Neural progenitor cell (in vitro differentiated cells): ENCODE measurements around the gene CNOT9. TPM values are rescaled to one million over a fixed set of nuclear protein-coding genes. Genes with fewer than 3 reads are reported as not detected.

ENCODE experiments used
- DNase-seq: peaks from one replicate; pipeline ENCODE4 v3.0.0-alpha.2; 2016; ENCODE audit warnings: low spot score
- H2AFZ ChIP-seq: fragments of 200-600 bp; sonication (generic); replicated peaks from 2 replicates; pipeline ENCODE4 v1.6.1; 2016; ENCODE audit warnings: antibody characterized with exemption
- H3F3A ChIP-seq: fragments of 200-600 bp; sonication (generic); 2 replicates; pipeline ENCODE4 v1.6.1; 2016; ENCODE audit warnings: antibody characterized with exemption, low read depth
- H3K27ac ChIP-seq: fragments of 200-600 bp; sonication (generic); 2 replicates; pipeline ENCODE4 v1.5.1; 2016; ENCODE audit warnings: mild to moderate bottlenecking
- H3K27me3 ChIP-seq: fragments of 200-600 bp; sonication (generic); 2 replicates; pipeline ENCODE4 v1.6.1; 2016; ENCODE audit warnings: mild to moderate bottlenecking, moderate library complexity
- H3K36me3 ChIP-seq: fragments of 200-600 bp; sonication (generic); 2 replicates; pipeline ENCODE4 v1.5.1; 2016
- H3K4me1 ChIP-seq: fragments of 200-600 bp; sonication (generic); 2 replicates; pipeline ENCODE4 v1.6.1; 2016; ENCODE audit warnings: mixed run types
- H3K4me2 ChIP-seq: fragments of 200-600 bp; sonication (generic); 2 replicates; pipeline ENCODE4 v1.6.1; 2016
- H3K4me3 ChIP-seq: fragments of 200-600 bp; sonication (generic); 2 replicates; pipeline ENCODE4 v1.5.1; 2016
- H3K79me2 ChIP-seq: fragments of 200-600 bp; sonication (generic); 2 replicates; pipeline ENCODE4 v1.6.1; 2016; ENCODE audit warnings: low read depth
- H3K9ac ChIP-seq: fragments of 200-600 bp; sonication (generic); 2 replicates; pipeline ENCODE4 v1.6.1; 2016
- H3K9me3 ChIP-seq: fragments of 200-600 bp; sonication (generic); 2 replicates; pipeline ENCODE4 v1.5.1; 2016; ENCODE audit warnings: low read depth
- H4K20me1 ChIP-seq: fragments of 200-600 bp; sonication (generic); 2 replicates; pipeline ENCODE4 v1.6.1; 2016; ENCODE audit warnings: low read depth
- H3K27ac Mint-ChIP-seq: 3 replicates; pipeline ENCODE4 v1.8.0; 2021; ENCODE audit warnings: mixed read lengths
- H3K27me3 Mint-ChIP-seq: 2 replicates; pipeline ENCODE4 v1.8.0; 2022; ENCODE audit warnings: low read depth, mild to moderate bottlenecking, inconsistent platforms, moderate library complexity, mixed read lengths; ENCODE audit not compliant: insufficient read depth
- H3K36me3 Mint-ChIP-seq: 3 replicates; pipeline ENCODE4 v1.8.0; 2021; ENCODE audit warnings: mixed read lengths
- H3K4me1 Mint-ChIP-seq: 3 replicates; pipeline ENCODE4 v1.8.0; 2021; ENCODE audit warnings: mixed read lengths
- H3K4me3 Mint-ChIP-seq: 3 replicates; pipeline ENCODE4 v1.8.0; 2021; ENCODE audit warnings: mild to moderate bottlenecking, moderate library complexity, mixed read lengths
- H3K9me3 Mint-ChIP-seq: 3 replicates; pipeline ENCODE4 v1.8.0; 2020; ENCODE audit warnings: mixed read lengths
- EZH2 ChIP-seq: fragments of 200-600 bp; sonication (generic); IDR thresholded peaks from 2 replicates; pipeline ENCODE4 v1.6.1; 2017; ENCODE audit warnings: antibody characterized with exemption, mild to moderate bottlenecking, moderate library complexity
- EZH2phosphoT487 ChIP-seq: fragments of 200-600 bp; sonication (generic); IDR thresholded peaks from 2 replicates; pipeline ENCODE4 v1.6.1; 2017; ENCODE audit warnings: antibody characterized with exemption
- total RNA-seq: library from RNA; depleted of rRNA; stranded (reverse); fragments of >200 nt; gene quantifications from 2 replicates; pipeline ENCODE4 v1.2.3, GENCODE V29; 2015; ENCODE audit warnings: low replicate concordance
- TF ChIP-seq, protein P1 (sequence below): fragments of 200-600 bp; sonication (generic); IDR thresholded peaks from 2 replicates; pipeline ENCODE4 v1.5.1; 2017; ENCODE audit warnings: antibody characterized with exemption, mild to moderate bottlenecking

CNOT9 gene
- total RNA-seq, 1 donor from 2014 or later, result 87.1 TPM

DNA sequence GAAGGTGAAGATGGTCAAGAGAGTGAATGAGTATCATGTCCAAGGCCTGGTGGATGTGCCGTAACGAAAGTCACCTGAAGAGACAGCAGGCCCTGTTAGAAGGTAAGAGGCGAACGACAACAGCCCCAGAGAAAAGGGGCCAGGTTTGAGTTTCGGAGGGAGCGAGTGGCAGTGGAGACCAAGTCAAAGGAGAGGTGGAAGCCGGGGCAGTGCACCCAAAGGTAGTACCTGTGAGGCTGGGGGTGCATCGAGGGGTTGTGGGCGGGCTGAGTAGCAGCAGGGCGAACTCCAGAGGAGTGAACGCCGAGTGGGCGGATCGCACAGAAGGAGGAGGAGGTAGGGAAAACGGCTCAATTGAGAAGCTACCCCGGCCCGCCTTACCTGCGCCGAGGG lies 846 bp upstream of the CNOT9 start:
- Mint-ChIP-seq H3K4me3 (peak overlapping the region; percentile 94), H3K36me3 (peaks cover 13% of the 10 kb centered on the region), H3K27me3 (no peaks in the 10 kb centered on the region), H3K4me1 (peaks cover 36% of the 10 kb centered on the region), H3K9me3 (no peaks in the 10 kb centered on the region), H3K27ac (peak overlapping the region; percentile 31)
- Histone ChIP-seq H3K4me3 (peak overlapping the region; percentile 66), H3K27ac (peak overlapping the region; percentile 22), H4K20me1 (peaks cover 74% of the 10 kb centered on the region), H3K36me3 (peaks cover 6% of the 10 kb centered on the region), H3K79me2 (peaks cover 92% of the 10 kb centered on the region), H3K4me2 (peak overlapping the region; percentile 86), H3K9ac (peak overlapping the region; percentile 53), H3K27me3 (no peaks in the 10 kb centered on the region), H3K9me3 (no peaks in the 10 kb centered on the region), H2AFZ (peak overlapping the region; percentile 75), H3K4me1 (peaks cover 28% of the 10 kb centered on the region), H3F3A (peaks cover 26% of the 10 kb centered on the region)
- TF ChIP-seq EZH2phosphoT487, result no peak
- TF ChIP-seq, protein P1, sequence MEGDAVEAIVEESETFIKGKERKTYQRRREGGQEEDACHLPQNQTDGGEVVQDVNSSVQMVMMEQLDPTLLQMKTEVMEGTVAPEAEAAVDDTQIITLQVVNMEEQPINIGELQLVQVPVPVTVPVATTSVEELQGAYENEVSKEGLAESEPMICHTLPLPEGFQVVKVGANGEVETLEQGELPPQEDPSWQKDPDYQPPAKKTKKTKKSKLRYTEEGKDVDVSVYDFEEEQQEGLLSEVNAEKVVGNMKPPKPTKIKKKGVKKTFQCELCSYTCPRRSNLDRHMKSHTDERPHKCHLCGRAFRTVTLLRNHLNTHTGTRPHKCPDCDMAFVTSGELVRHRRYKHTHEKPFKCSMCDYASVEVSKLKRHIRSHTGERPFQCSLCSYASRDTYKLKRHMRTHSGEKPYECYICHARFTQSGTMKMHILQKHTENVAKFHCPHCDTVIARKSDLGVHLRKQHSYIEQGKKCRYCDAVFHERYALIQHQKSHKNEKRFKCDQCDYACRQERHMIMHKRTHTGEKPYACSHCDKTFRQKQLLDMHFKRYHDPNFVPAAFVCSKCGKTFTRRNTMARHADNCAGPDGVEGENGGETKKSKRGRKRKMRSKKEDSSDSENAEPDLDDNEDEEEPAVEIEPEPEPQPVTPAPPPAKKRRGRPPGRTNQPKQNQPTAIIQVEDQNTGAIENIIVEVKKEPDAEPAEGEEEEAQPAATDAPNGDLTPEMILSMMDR, result no peak
- no peak for TF ChIP-seq EZH2
- DNase-seq, result no peak

DNA sequence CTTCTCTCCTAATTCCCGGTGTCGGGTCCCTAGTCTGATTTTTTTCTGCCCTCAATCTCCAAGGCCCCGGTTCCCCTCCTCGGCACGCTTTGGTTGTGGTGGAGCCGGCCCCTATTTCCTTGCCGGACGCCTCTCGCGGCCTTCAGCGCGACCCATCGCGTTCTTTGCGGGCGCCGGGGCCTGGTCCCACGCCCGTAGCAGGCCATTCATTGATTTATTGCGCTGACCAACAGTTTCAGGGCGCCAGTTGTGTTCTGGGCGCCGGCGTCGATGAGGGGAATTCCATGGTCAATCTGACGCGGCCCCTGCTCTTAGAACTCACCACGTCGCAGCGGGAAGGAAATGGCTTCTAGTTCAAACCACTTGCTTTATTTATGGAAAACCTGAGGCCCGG lies 396 bp downstream of the CNOT9 start:
- TF ChIP-seq EZH2, result no peak
- TF ChIP-seq EZH2phosphoT487, result no peak
- TF ChIP-seq, protein P1, result no peak
- Mint-ChIP-seq H3K4me1 (peaks cover 36% of the 10 kb centered on the region), H3K27me3 (no peaks in the 10 kb centered on the region), H3K4me3 (peak overlapping the region; percentile 94), H3K27ac (peak overlapping the region; percentile 65), H3K9me3 (no peaks in the 10 kb centered on the region), H3K36me3 (peaks cover 13% of the 10 kb centered on the region)
- Histone ChIP-seq H2AFZ (peak overlapping the region; percentile 61), H3K9ac (peak overlapping the region; percentile 84), H3K27ac (peak overlapping the region; percentile 96), H3F3A (peaks cover 26% of the 10 kb centered on the region), H4K20me1 (peaks cover 79% of the 10 kb centered on the region), H3K79me2 (peaks cover 92% of the 10 kb centered on the region), H3K9me3 (no peaks in the 10 kb centered on the region), H3K4me3 (peak overlapping the region; percentile 66), H3K36me3 (peaks cover 6% of the 10 kb centered on the region), H3K4me2 (peak overlapping the region; percentile 91), H3K27me3 (no peaks in the 10 kb centered on the region), H3K4me1 (peaks cover 28% of the 10 kb centered on the region)
- peak; percentile 79 for DNase-seq

DNA sequence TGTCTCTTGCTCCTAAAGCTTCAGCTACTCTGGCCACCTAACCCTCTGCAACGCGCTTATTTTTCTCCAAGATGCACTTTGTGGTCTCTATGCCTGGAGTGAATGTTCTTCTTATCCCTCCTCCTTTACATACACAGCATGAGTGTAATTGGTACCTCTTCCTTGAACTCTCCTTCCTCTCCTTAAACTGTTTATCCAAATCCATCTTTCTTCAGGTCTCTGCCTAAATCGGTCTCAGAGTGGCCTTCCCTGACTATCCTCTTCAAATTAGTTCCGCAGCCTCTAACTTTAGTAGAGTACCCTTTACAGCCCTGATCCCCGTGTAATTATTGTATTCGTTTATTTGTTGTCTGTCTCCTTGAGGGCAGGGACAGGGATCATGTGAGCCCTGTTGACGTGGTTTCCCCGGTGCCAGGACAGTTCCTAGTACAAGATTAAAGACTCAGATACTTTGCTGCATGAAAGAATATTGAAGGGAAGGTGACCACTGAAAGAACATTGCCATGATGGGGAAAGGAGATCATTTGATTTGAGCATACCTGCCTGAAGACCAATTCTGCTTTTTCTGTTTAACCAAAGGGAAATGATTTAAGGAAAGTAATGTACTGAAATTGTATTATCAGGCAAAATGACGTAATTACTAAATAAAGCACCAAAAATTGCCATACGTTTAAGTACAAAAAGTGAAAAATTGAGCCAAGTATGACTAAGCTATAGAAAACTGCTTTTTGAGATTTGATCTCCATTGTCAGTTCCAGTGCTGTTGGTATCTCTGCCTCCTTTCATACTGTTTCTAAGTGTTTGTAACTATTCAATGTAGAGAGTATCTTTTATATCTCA lies 1.2 kb downstream of the CNOT9 start:
- Histone ChIP-seq H3F3A (peaks cover 26% of the 10 kb centered on the region), H3K4me3 (peak overlapping the region; percentile 66), H4K20me1 (peaks cover 75% of the 10 kb centered on the region), H3K27me3 (no peaks in the 10 kb centered on the region), H3K4me2 (peak overlapping the region; percentile 91), H2AFZ (no peak overlapping the region), H3K36me3 (peaks cover 13% of the 10 kb centered on the region), H3K9me3 (no peaks in the 10 kb centered on the region), H3K9ac (peak overlapping the region; percentile 84), H3K27ac (peak overlapping the region; percentile 96), H3K79me2 (peaks cover 92% of the 10 kb centered on the region), H3K4me1 (peaks cover 28% of the 10 kb centered on the region)
- TF ChIP-seq, protein P1, result no peak
- TF ChIP-seq EZH2, result no peak
- TF ChIP-seq EZH2phosphoT487, result no peak
- peaks cover 10% of the 10 kb centered on the region for H3K36me3 Mint-ChIP-seq
- peak; percentile 22 for DNase-seq
- H3K27ac Mint-ChIP-seq, result peak overlapping the region; percentile 65
- peaks cover 36% of the 10 kb centered on the region for H3K4me1 Mint-ChIP-seq
- peak overlapping the region; percentile 94 for H3K4me3 Mint-ChIP-seq
- no peaks in the 10 kb centered on the region for H3K27me3 Mint-ChIP-seq
- no peaks in the 10 kb centered on the region for H3K9me3 Mint-ChIP-seq
